H1 (cell line): ENCODE measurements around the gene CMBL. TPM values are rescaled to one million over a fixed set of nuclear protein-coding genes. Genes with fewer than 3 reads are reported as not detected.
A peak's percentile ranks its signal among the peaks of the same experiment; 100 is the strongest.

Source experiments
- CTCF ChIA-PET: fragments of 300-600 bp; sonication (Branson Sonifier 250); formaldehyde crosslinking; loops from one replicate; lab custom pipeline; 2021; ENCODE audit not compliant: partially characterized antibody; lab: Charles Lee
- POLR2A ChIA-PET: fragments of 300-600 bp; sonication (Branson Sonifier 250); formaldehyde crosslinking; loops from one replicate; lab custom pipeline; 2021; ENCODE audit warnings: inconsistent platforms; ENCODE audit not compliant: partially characterized antibody; lab: Charles Lee
- DNase-seq, 2 experiments: peaks; one replicate each; pipeline versions ENCODE4 v3.0.0 to v3.0.0-alpha.2; 2010 to 2022; ENCODE audit warnings: low spot score in 2 of 2, low read depth in 1 of 2, mixed read lengths in 1 of 2
- FAIRE-seq: peaks from 2 replicates; lab custom pipeline; 2011; peaks lifted over from hg19 to GRCh38; lab: Jason Lieb, UNC
- H2AFZ ChIP-seq: 2 replicates; pipeline ENCODE4 v1.8.1; 2012; ENCODE audit warnings: low read length, inconsistent platforms
- H2AK5ac ChIP-seq: 2 replicates; pipeline ENCODE4 v1.6.1; 2013; ENCODE audit warnings: low read depth, low read length
- H2BK120ac ChIP-seq: replicated peaks from 2 replicates; pipeline ENCODE3; 2013; ENCODE audit warnings: low read depth, low read length, inconsistent platforms
- H2BK12ac ChIP-seq: 2 replicates; pipeline ENCODE4 v1.6.1; 2013; ENCODE audit warnings: low read depth, low read length
- H2BK15ac ChIP-seq: 2 replicates; pipeline ENCODE4 v1.6.1; 2013; ENCODE audit warnings: low read length
- H2BK20ac ChIP-seq: 2 replicates; pipeline ENCODE4 v1.6.1; 2013; ENCODE audit warnings: low read length
- H2BK5ac ChIP-seq: 2 replicates; pipeline ENCODE4 v1.6.1; 2013; ENCODE audit warnings: low read depth, low read length
- H3K14ac ChIP-seq: 2 replicates; pipeline ENCODE4 v1.6.1; 2013; ENCODE audit warnings: inconsistent platforms; ENCODE audit not compliant: insufficient read length
- H3K18ac ChIP-seq: 2 replicates; pipeline ENCODE4 v1.6.1; 2013; ENCODE audit warnings: low read length; ENCODE audit errors: extremely low read depth
- H3K23ac ChIP-seq: 2 replicates; pipeline ENCODE4 v1.6.1; 2013; ENCODE audit warnings: inconsistent platforms; ENCODE audit not compliant: insufficient read length
- H3K23me2 ChIP-seq: 2 replicates; pipeline ENCODE4 v1.6.1; 2013; ENCODE audit warnings: low read depth, low read length
- H3K27ac ChIP-seq: 2 replicates; pipeline ENCODE4 v1.6.1; 2011; ENCODE audit warnings: low read depth, low read length, inconsistent platforms
- H3K27me3 ChIP-seq, 4 experiments: replicated peaks in 1 of 4; 1 replicate in 1 of 4; 2 replicates in 3 of 4; pipeline versions ENCODE4 v1.6.1 to v1.8.1; 2011 to 2013; ENCODE audit warnings: low read length in 3 of 4, mild to moderate bottlenecking in 3 of 4, inconsistent platforms in 2 of 4, mixed read lengths in 2 of 4, moderate library complexity in 1 of 4; ENCODE audit not compliant: control insufficient read depth in 3 of 4, insufficient read depth in 3 of 4; ENCODE audit errors: extremely low read depth in 1 of 4
- H3K36me3 ChIP-seq, 4 experiments: 2 replicates each; pipeline versions ENCODE4 v1.6.1 to v1.8.1; 2011 to 2013; ENCODE audit warnings: mild to moderate bottlenecking in 4 of 4, low read length in 3 of 4, moderate library complexity in 2 of 4, control low read depth in 1 of 4, inconsistent platforms in 1 of 4; ENCODE audit not compliant: insufficient read depth in 4 of 4, control insufficient read depth in 2 of 4
- H3K4ac ChIP-seq: replicated peaks from 2 replicates; pipeline ENCODE3; 2013; ENCODE audit warnings: low read length, low read depth, mixed read lengths, inconsistent platforms; ENCODE audit not compliant: insufficient read length
- H3K4me1 ChIP-seq, 4 experiments: replicated peaks in 1 of 4; 1 replicate in 1 of 4; 2 replicates in 3 of 4; pipeline versions ENCODE4 v1.6.1 to v1.8.1; 2011 to 2013; ENCODE audit warnings: low read length in 3 of 4, inconsistent platforms in 2 of 4, mixed read lengths in 1 of 4; ENCODE audit not compliant: insufficient read depth in 4 of 4, control insufficient read depth in 3 of 4
- H3K4me2 ChIP-seq, 2 experiments: 2 replicates each; pipeline versions ENCODE4 v1.6.1 to v1.8.1; 2011 to 2013; ENCODE audit warnings: low read depth in 2 of 2, low read length in 2 of 2, control low read depth in 1 of 2, inconsistent platforms in 1 of 2, mild to moderate bottlenecking in 1 of 2; ENCODE audit not compliant: insufficient read depth in 1 of 2
- H3K4me3 ChIP-seq, 4 experiments: fragments of 200-600, 300-600 bp in 1 of 4; sonication (generic), shearing (Covaris generic), sonication (Bioruptor Twin) in 1 of 4; 2 replicates each; pipeline versions ENCODE4 v1.5.1 to v1.8.1; 2011 to 2016; ENCODE audit warnings: low read length in 4 of 4, low read depth in 3 of 4, control low read depth in 2 of 4, inconsistent platforms in 2 of 4, mild to moderate bottlenecking in 2 of 4, mixed read lengths in 1 of 4, moderate library complexity in 1 of 4; ENCODE audit not compliant: insufficient read depth in 2 of 4; ENCODE audit errors: extremely low read depth in 1 of 4
- H3K56ac ChIP-seq: replicated peaks from 2 replicates; pipeline ENCODE3; 2013; ENCODE audit warnings: low read depth, mild to moderate bottlenecking, mixed read lengths, low read length, inconsistent platforms; ENCODE audit not compliant: insufficient read length
- H3K79me1 ChIP-seq: 2 replicates; pipeline ENCODE4 v1.6.1; 2013; ENCODE audit warnings: low read depth, low read length, control low read depth
- H3K79me2 ChIP-seq, 2 experiments: 2 replicates each; pipeline versions ENCODE4 v1.6.1 to v1.8.1; 2012 to 2013; ENCODE audit warnings: low read length in 2 of 2, mild to moderate bottlenecking in 2 of 2, inconsistent platforms in 1 of 2; ENCODE audit not compliant: insufficient read depth in 2 of 2, control insufficient read depth in 1 of 2
- H3K9ac ChIP-seq, 4 experiments: replicated peaks in 1 of 4; 1 replicate in 1 of 4; 2 replicates in 3 of 4; pipeline versions ENCODE4 v1.6.1 to v1.8.1; 2011 to 2013; ENCODE audit warnings: low read depth in 3 of 4, low read length in 3 of 4, control low read depth in 2 of 4, mild to moderate bottlenecking in 2 of 4, moderate library complexity in 2 of 4, inconsistent platforms in 1 of 4; ENCODE audit errors: extremely low read depth in 1 of 4
- H3K9me3 ChIP-seq, 2 experiments: 2 replicates each; pipeline versions ENCODE4 v1.6.1 to v1.8.1; 2012 to 2013; ENCODE audit warnings: mild to moderate bottlenecking in 2 of 2, moderate library complexity in 2 of 2, control low read depth in 1 of 2, inconsistent platforms in 1 of 2, low read depth in 1 of 2, low read length in 1 of 2, mixed read lengths in 1 of 2; ENCODE audit not compliant: insufficient read depth in 2 of 2
- H4K20me1 ChIP-seq, 2 experiments: replicated peaks in 1 of 2; 2 replicates each; pipeline versions ENCODE3 to v1.8.1; 2011 to 2013; ENCODE audit warnings: inconsistent platforms in 2 of 2, low read length in 2 of 2, mild to moderate bottlenecking in 1 of 2; ENCODE audit not compliant: insufficient read depth in 2 of 2, control insufficient read depth in 1 of 2
- H4K5ac ChIP-seq: 2 replicates; pipeline ENCODE4 v1.6.1; 2013; ENCODE audit warnings: low read length, low read depth, mixed read lengths, inconsistent platforms; ENCODE audit not compliant: insufficient read length
- H4K8ac ChIP-seq: 2 replicates; pipeline ENCODE4 v1.8.0; 2013; ENCODE audit warnings: mild to moderate bottlenecking, moderate library complexity, low read length, inconsistent platforms; ENCODE audit not compliant: insufficient read depth; ENCODE audit errors: extremely low read depth
- H4K91ac ChIP-seq: replicated peaks from 2 replicates; pipeline ENCODE3; 2013; ENCODE audit warnings: low read length, mixed read lengths, inconsistent platforms; ENCODE audit not compliant: insufficient read length
- ASH2L ChIP-seq: fragments of 200-600, 300-600 bp; sonication (generic); IDR thresholded peaks from one replicate; pipeline ENCODE4 v1.7.1; 2017; ENCODE audit warnings: low read length
- KDM1A ChIP-seq: fragments of 200-600, 300-600 bp; sonication (generic); IDR thresholded peaks from 2 replicates; pipeline ENCODE4 v1.7.1; 2016; ENCODE audit warnings: mild to moderate bottlenecking, low read length, borderline replicate concordance
- SIRT6 ChIP-seq: IDR thresholded peaks from one replicate; pipeline ENCODE4 v1.7.1; 2012; ENCODE audit warnings: low read length, inconsistent platforms
- SP2 ChIP-seq: IDR thresholded peaks from 2 replicates; pipeline ENCODE4 v1.6.1; 2012; ENCODE audit warnings: mild to moderate bottlenecking, low read length, inconsistent platforms
- TEAD4 ChIP-seq: IDR thresholded peaks from 2 replicates; pipeline ENCODE4 v1.6.1; 2012; ENCODE audit warnings: low read depth, low read length, inconsistent platforms, mixed read lengths
- WGBS, 2 experiments: shearing (Covaris generic) in 1 of 2; methylation state at CpG; one replicate each; pipeline versions ENCODE4 v1.1.6 to v1.1.7; 2013 to 2015; ENCODE audit warnings: low lambda C conversion rate in 2 of 2, mixed read lengths in 2 of 2, inconsistent platforms in 1 of 2, low coverage in 1 of 2, missing lambda C conversion rate in 1 of 2; ENCODE audit not compliant: insufficient replicate concordance in 2 of 2, insufficient coverage in 1 of 2, insufficient read length in 1 of 2; ENCODE audit errors: extremely low coverage in 1 of 2, missing lambda C conversion rate in 1 of 2; 5-methylcytosine and 5-hydroxymethylcytosine counted together
- polyA plus RNA-seq, 7 experiments: library from polyadenylated mRNA; depleted of rRNA in 3 of 7; stranded (reverse) in 5 of 7; unstranded in 2 of 7; fragments of >200 nt in 5 of 7; fragments of 200-250 nt in 2 of 7; gene quantifications; 1 replicate in 5 of 7; 2 replicates in 1 of 7; 4 replicates in 1 of 7; pipeline versions ENCODE4 v1.2.1 to v1.2.3, GENCODE V29; 2011 to 2013; ENCODE audit warnings: missing spikeins in 2 of 7, mixed read lengths in 2 of 7
- total RNA-seq: library from RNA; stranded (reverse); fragmentation: NEBNext Ultra II Directional; extraction: Animal tissue kit (Norgen Biotek cat#: 25700); gene quantifications from 2 replicates; pipeline ENCODE4 v1.2.1, GENCODE V29; 2021

CMBL gene
- total and polyA plus RNA-seq, 2 of the 8 experiments (the other 6 are each of a cell fraction or from before 2014, with no cell fraction given), result 27.9 to 32.1 TPM

- Histone ChIP-seq H4K8ac (peak within 1 kb of the TSS; percentile 93), H3K79me2 (peaks cover 10 to 42% of the 10 kb centered on the region in 2 experiments; a peak in 3 of 4 replicates), H3K23ac (no peak within 1 kb of the TSS), H3K4ac (no peak within 1 kb of the TSS), H2AK5ac (no peak within 1 kb of the TSS), H2BK12ac (0 out of 2 replicates have a peak within 1 kb of the TSS, but pooled peaks have one; percentile 0), H3K56ac (peak within 1 kb of the TSS; percentile 13), H3K18ac (peak within 1 kb of the TSS; percentile 91), H4K91ac (peak within 1 kb of the TSS; percentile 52), H2BK120ac (no peak within 1 kb of the TSS), H3K36me3 (no peaks in the 10 kb centered on the region), H4K20me1 (peaks cover 3 to 5% of the 10 kb centered on the region in 2 experiments), H2BK5ac (peak within 1 kb of the TSS; percentile 79), H2AFZ (peak within 1 kb of the TSS; percentile 9; the same call in 1 of the 2 replicates), H4K5ac (peak within 1 kb of the TSS; percentile 86), H3K14ac (peak within 1 kb of the TSS; percentile 4), H3K4me2 (peak within 1 kb of the TSS; percentile 82 to 86), H2BK20ac (no peak within 1 kb of the TSS), H2BK15ac (no peak within 1 kb of the TSS), H3K23me2 (peaks cover 4% of the 10 kb centered on the region; the same call in 1 of the 2 replicates), H3K27me3 (peaks cover 0 to 6% (median under 1%) of the 10 kb centered on the region in 4 experiments; a peak in 1 of 7 replicates), H3K4me3 (peak within 1 kb of the TSS; percentile 88 to 89 (median 89)), H3K4me1 (peaks cover 2 to 11% (median 6%) of the 10 kb centered on the region in 4 experiments; a peak in 6 of 7 replicates), H3K9ac (peak within 1 kb of the TSS; percentile 71 to 99 (median 87)), H3K79me1 (no peaks in the 10 kb centered on the region), H3K27ac (peak within 1 kb of the TSS; percentile 90), H3K9me3 (no peaks in the 10 kb centered on the region)
- ChIA-PET POLR2A (interaction anchor here (0.7 to 2.0 kb wide), 26 partner anchors 10 to 274 kb away, joined by 3 to 17 read pairs (median 4); partner anchors contain the start of genes ATPSCKMT and CCT5), CTCF (interaction anchor here (0.8 to 3.0 kb wide), 5 partner anchors 11 to 70 kb away, joined by 3 to 10 read pairs (median 4); no protein-coding TSS in a partner anchor)
- FAIRE-seq, result no peak
- 1% methylated on average over 58 of the region's 92 CpGs; no CpG with 5 or more reads in 1 of the 2 experiments for WGBS, 2 experiments
- DNase-seq, result peak; percentile 86 to 92
- TF ChIP-seq TEAD4, result 0 out of 2 replicates have a peak, but pooled peaks have one; percentile 5
- TF ChIP-seq SP2, result no peak
- no peak for TF ChIP-seq SIRT6
- TF ChIP-seq KDM1A, result no peak
- TF ChIP-seq ASH2L, result peak; percentile 96
Observed at GRCh38 chr5:10353241-10354047, 45.7 kb upstream of the CMBL start, which contains the start of gene MARCHF6. MARCHF6 (plus strand) TSS chr5:10353695; CDS start chr5:10353899, 204 bp downstream.
